Fibroblast of skin of right biceps (primary cell): ENCODE data around the gene GPR152.
A peak's percentile ranks its signal among the peaks of the same experiment; 100 is the strongest.

ENCODE experiments used
- DNase-seq: peaks from one replicate; pipeline ENCODE4 v3.0.0-alpha.2; 2013

Gene GPR152

GRCh38 chr11:67463680-67464410 is 11.3 kb upstream of the GPR152 start:
- no peak for DNase-seq

GRCh38 chr11:67463186-67463585 is 10.7 kb upstream of the GPR152 start:
- no peak for DNase-seq

- no peak for DNase-seq
Measured at GRCh38 chr11:67458266-67458665, 5.7 kb upstream of the GPR152 start.

- DNase-seq = no peak
Measured at GRCh38 chr11:67457453-67457852, 4.9 kb upstream of the GPR152 start.

- no peak for DNase-seq
Measured at GRCh38 chr11:67456068-67456705, 3.7 kb upstream of the GPR152 start.

- no peak for DNase-seq
Measured at GRCh38 chr11:67455054-67455453, 2.5 kb upstream of the GPR152 start, which contains the start of gene CABP4. TSS of gene CABP4 (plus strand) at chr11:67455354. CDS start at chr11:67455424, 70 bp downstream.

- no peak for DNase-seq
Measured at GRCh38 chr11:67453816-67454732, 1.5 kb upstream of the GPR152 start.

GRCh38 chr11:67451658-67451976 is 912 bp downstream of the GPR152 start:
- DNase-seq = no peak

- no peak for DNase-seq
Measured at GRCh38 chr11:67450796-67451657, 1.5 kb downstream of the GPR152 start.

- no peak for DNase-seq
Measured at GRCh38 chr11:67449116-67449844, 3.2 kb downstream of the GPR152 start.

GRCh38 chr11:67448220-67448609 is 4.3 kb downstream of the GPR152 start:
- DNase-seq = no peak

- DNase-seq = no peak
Measured at GRCh38 chr11:67445515-67445914, 7.0 kb downstream of the GPR152 start.

GRCh38 chr11:67442504-67443404 is 9.8 kb downstream of the GPR152 start:
- no peak for DNase-seq

- no peak for DNase-seq
Measured at GRCh38 chr11:67441731-67442351, 10.7 kb downstream of the GPR152 start.

- no peak for DNase-seq
Measured at GRCh38 chr11:67441098-67441563, 11.4 kb downstream of the GPR152 start.

GRCh38 chr11:67440229-67441097 is 12.1 kb downstream of the GPR152 start:
- no peak for DNase-seq

GRCh38 chr11:67439321-67440228 is 13.0 kb downstream of the GPR152 start:
- DNase-seq = peak; percentile 17
